SK-N-MC (cell line): Measurements from ENCODE around the gene NDUFA11.

Experiments used
- DNase-seq: peaks from one replicate; pipeline ENCODE4 v3.0.0-alpha.2; 2011; ENCODE audit warnings: low read depth, low spot score
- H3K27ac ChIP-seq: fragments of 200-600 bp; sonication (generic); 2 replicates; pipeline ENCODE4 v1.5.1; 2016; ENCODE audit warnings: mixed run types
- H3K36me3 ChIP-seq: fragments of 200-600 bp; sonication (generic); 2 replicates; pipeline ENCODE4 v1.6.1; 2017; ENCODE audit warnings: antibody characterized with exemption, low read length, mixed read lengths; ENCODE audit not compliant: insufficient read depth
- H3K4me3 ChIP-seq: fragments of 200-600 bp; sonication (generic); 2 replicates; pipeline ENCODE4 v1.5.1; 2016
- H3K9ac ChIP-seq: fragments of 200-600 bp; sonication (generic); 2 replicates; pipeline ENCODE4 v1.8.0; 2017; ENCODE audit warnings: mixed run types, mixed read lengths; ENCODE audit not compliant: insufficient read length
- H3K9me3 ChIP-seq: fragments of 200-600 bp; sonication (generic); 2 replicates; pipeline ENCODE4 v1.6.1; 2017; ENCODE audit warnings: low read depth, mild to moderate bottlenecking, antibody characterized with exemption, low read length, moderate library complexity, mixed read lengths
- EZH2 ChIP-seq: fragments of 200-600 bp; sonication (generic); IDR thresholded peaks from one replicate; pipeline ENCODE4 v1.6.1; 2017; ENCODE audit warnings: antibody characterized with exemption
- FOXP2 ChIP-seq: optimal IDR thresholded peaks from 2 replicates; pipeline ENCODE3; 2011; ENCODE audit warnings: mild to moderate bottlenecking, moderate library complexity; ENCODE audit not compliant: insufficient read depth; ENCODE audit errors: extremely low read length, control extremely low read depth
- POLR2AphosphoS5 ChIP-seq: IDR thresholded peaks from 2 replicates; pipeline ENCODE4 v1.6.1; 2012; ENCODE audit warnings: mild to moderate bottlenecking, low read depth, low read length, borderline replicate concordance

Gene NDUFA11

DNA sequence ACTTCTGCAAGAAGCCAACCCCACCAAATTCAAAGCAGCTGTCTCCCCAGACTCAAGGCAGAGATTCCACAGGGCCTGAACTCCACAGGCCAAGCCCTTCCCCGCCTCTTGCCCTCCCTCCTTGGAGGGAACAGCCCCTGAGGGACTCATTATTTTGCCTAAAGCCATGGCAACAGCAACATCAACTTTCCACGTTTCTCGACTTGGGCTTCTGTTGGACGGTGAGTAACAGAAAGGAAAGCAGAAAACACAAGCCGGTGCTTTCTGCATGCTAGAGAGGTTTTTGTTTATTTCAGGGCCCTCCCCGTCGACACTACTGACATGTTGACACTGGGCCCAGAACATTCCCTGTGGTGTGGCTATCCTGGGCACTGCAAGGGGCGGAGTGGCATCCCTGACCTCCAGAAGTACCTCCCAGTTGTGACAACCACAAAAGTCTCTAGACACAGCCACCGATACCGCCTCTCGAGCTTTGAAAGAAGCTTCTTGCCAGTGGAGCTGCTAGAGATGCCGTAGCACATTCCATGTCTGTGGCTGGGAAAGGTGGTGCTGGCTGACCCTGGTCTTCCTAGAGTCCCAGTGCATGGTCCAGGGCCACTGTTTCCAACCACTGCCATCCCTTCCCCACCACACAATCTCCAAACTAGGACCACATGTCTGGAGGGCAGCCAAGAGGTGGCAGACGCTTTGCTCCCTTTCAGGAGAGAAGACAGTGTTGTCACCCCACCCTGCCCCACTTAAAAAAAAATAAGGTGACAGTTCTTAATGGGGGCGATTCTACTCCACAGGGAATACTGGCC lies 23.3 kb upstream of the NDUFA11 start:
- no peak for TF ChIP-seq POLR2AphosphoS5
- no peak for TF ChIP-seq EZH2
- TF ChIP-seq FOXP2: no peak
- Histone ChIP-seq H3K9me3 (no peaks in the 10 kb centered on the region), H3K9ac (no peak overlapping the region), H3K4me3 (no peak overlapping the region), H3K27ac (no peak overlapping the region), H3K36me3 (peaks cover 86% of the 10 kb centered on the region)
- DNase-seq: no peak

DNA sequence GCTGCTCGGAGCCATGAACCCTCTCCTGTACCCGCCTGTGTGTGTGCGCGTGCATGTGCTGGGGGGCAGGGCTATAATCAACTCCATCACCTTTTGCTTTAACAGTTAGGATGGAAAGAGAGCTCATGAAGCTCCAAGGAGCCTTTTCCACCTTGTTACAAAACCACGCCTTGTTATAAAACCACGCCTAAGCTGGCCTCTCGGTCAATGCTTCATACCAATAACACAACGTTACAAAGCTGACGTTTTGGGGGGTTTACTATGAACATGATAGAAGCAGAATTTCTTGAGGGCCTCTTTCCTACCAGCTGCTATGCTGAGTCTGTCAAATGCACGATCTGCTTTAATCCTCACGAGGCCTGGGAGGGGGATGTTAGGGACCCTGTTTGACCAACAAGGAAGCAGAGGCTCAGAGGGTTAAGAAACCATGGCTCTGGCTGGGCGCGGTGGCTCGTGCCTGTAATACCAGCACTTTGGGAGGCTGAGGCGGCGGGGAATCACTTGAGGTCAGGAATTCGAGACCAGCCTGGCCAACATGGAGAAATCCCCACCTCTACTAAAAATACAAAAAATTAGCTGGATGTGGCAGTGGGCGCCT lies 22.3 kb upstream of the NDUFA11 start:
- Histone ChIP-seq H3K9me3 (no peaks in the 10 kb centered on the region), H3K36me3 (peaks cover 87% of the 10 kb centered on the region)
- TF ChIP-seq FOXP2: no peak
- no peak for TF ChIP-seq POLR2AphosphoS5
- TF ChIP-seq EZH2: no peak

DNA sequence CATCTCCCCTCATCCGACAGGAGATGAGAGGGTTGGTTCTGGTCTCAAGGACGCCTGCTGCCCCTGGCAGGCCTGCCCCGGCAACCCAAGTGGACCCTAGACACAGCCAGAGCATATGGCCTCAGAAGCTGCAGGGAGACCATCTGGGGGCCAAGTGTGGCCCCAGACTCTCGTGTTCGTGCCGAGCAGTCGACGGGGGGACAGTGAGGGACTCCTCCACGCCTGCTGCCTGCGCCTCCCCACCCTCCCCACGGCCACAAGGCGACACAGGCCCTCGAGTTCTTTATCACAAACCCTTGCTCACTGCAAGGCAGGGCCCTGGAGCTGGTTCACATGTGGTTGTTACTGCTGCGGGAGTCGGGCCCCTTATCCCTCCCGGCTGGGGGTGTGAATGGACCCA lies 19.8 kb upstream of the NDUFA11 start:
- Histone ChIP-seq H3K4me3 (no peak overlapping the region), H3K27ac (no peak overlapping the region), H3K9ac (no peak overlapping the region), H3K36me3 (peaks cover 78% of the 10 kb centered on the region; the same call in 1 of the 2 replicates), H3K9me3 (no peaks in the 10 kb centered on the region)
- TF ChIP-seq POLR2AphosphoS5 (no peak), FOXP2 (no peak), EZH2 (no peak)
- DNase-seq: no peak

More for the DNA sequence above, 22.3 kb upstream of the NDUFA11 start:
- no peak for DNase-seq
- Histone ChIP-seq H3K9ac (no peak overlapping the region), H3K27ac (no peak overlapping the region), H3K4me3 (no peak overlapping the region)

DNA sequence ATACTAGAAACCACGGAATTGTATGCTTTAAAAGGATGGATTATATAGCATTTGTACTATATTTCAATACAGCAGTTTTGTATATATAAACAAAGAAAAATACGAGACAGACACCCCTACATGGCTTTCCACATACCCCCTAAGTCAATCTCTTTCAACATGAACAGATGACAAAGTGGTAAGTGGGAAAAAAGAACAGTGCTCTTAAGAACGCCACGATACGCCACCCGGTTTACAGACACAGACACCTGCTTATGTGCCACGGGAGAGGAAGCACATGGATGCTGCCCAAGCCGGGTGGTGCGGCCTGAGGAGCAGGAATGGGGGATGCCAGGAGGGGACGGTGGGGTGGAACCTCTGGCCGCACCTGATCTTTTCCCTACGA lies 18.6 kb upstream of the NDUFA11 start:
- no peak overlapping the region for H3K9ac ChIP-seq

DNA sequence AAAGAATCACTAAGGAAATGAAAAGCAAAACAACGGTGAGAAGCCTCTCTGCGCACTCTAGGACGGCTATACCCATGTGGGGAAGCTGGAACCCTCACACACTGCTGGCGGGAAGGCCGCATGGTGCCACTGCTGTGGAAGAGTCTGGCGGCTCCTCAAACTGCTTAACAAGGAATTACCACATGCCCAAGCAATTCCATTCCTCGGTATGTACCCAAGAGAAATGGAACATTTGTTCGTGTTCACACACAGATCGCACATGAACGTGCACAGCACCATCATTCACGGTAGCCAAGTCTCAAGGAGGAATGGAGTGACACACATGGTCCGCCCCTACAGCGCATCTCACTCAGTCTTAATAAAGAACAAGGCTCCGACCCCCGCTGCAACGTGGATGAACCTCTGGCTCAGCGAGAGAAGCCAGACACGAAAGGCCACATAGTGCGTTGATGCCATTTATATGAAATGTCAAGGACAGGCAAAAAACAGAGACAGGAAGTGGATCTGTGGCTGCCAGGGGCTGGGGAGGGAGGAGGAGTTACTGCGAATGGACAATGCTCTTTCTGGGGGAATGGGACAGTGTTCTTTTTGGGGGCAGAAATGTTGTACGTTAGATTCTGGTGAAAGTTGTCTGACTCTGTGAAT lies 18.0 kb upstream of the NDUFA11 start:
- DNase-seq: no peak
- H3K9me3 ChIP-seq: no peaks in the 10 kb centered on the region
- peaks cover 75% of the 10 kb centered on the region; the same call in 1 of the 2 replicates for H3K36me3 ChIP-seq
- H3K4me3 ChIP-seq: no peak overlapping the region
- H3K27ac ChIP-seq: no peak overlapping the region
- TF ChIP-seq FOXP2 (no peak), EZH2 (no peak), POLR2AphosphoS5 (no peak)
- no peak overlapping the region for H3K9ac ChIP-seq

More for the DNA sequence above, 18.6 kb upstream of the NDUFA11 start:
- Histone ChIP-seq H3K27ac (no peak overlapping the region), H3K36me3 (peaks cover 75% of the 10 kb centered on the region; the same call in 1 of the 2 replicates), H3K9me3 (no peaks in the 10 kb centered on the region), H3K4me3 (no peak overlapping the region)
- no peak for DNase-seq
- no peak for TF ChIP-seq POLR2AphosphoS5
- TF ChIP-seq EZH2: no peak
- no peak for TF ChIP-seq FOXP2

DNA sequence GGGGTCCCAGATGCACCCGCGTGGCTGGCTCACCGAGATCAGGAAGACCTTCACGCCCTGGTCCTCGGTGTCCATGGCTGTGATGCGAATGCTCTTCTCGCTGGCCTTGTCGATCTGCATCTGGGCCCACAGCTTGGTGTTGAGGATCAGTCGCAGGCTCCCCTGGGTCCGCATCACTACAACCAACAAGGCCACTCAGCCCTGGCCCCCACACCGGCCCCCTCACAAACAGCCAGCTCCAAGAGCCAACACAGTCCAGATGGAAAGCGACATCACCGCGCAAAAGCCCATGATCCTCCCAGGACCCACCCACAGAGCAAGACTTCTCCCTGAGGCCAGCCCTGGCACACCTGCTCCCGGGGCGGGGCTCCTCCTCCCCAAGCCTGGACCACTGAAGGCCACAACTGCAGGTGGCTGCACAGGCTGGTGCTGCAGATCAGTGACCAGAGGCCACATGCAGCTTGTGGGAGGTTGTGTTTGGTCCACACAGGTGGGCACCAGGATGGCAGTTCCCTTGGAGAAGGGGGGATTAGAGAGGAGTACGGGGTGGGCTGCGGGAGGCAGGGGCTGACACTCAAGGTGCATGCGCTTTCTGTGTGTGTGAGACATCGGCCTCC lies 15.0 kb upstream of the NDUFA11 start:
- DNase-seq: no peak
- no peak for TF ChIP-seq POLR2AphosphoS5
- no peak for TF ChIP-seq EZH2
- no peak for TF ChIP-seq FOXP2
- Histone ChIP-seq H3K9ac (no peak overlapping the region), H3K4me3 (no peak overlapping the region), H3K9me3 (no peaks in the 10 kb centered on the region), H3K27ac (no peak overlapping the region), H3K36me3 (peaks cover 50% of the 10 kb centered on the region; the same call in 1 of the 2 replicates)

DNA sequence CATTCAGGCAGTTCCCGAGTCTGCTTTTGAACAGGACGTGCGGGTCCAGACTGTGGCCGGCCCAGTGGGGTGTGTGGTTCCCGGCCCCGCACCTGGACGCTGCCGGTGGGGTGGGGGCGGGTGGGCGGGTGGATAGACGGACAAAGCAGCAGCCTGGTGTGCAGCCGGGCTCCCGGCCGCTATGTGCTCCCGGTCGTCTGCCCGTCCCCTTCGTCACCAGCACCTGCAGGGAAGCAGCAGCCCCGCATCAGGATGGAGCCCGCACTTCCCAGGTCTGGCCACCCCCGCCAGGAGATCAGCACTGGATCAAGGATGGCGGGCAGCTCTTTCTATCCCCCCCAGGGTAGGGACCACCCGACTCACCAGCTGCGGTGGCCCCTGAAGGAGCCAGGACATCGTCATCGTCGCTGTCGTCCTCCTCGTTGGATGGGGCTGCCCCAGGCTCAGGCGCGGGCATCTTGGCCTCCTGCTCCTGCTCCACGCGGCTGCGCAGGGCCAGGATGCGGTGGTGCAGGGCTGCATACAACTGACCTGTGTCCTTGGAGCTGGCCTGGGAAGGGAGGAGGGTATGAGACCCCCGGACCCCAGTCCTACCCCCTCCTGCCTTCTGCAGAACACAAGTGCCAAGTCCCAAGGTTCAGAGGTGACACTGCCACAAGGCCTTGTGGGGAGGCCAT lies 14.0 kb upstream of the NDUFA11 start:
- TF ChIP-seq FOXP2 (no peak), EZH2 (no peak), POLR2AphosphoS5 (no peak)
- Histone ChIP-seq H3K27ac (no peak overlapping the region), H3K9me3 (no peaks in the 10 kb centered on the region), H3K36me3 (peaks cover 42% of the 10 kb centered on the region; the same call in 1 of the 2 replicates), H3K9ac (no peak overlapping the region), H3K4me3 (no peak overlapping the region)
- no peak for DNase-seq

DNA sequence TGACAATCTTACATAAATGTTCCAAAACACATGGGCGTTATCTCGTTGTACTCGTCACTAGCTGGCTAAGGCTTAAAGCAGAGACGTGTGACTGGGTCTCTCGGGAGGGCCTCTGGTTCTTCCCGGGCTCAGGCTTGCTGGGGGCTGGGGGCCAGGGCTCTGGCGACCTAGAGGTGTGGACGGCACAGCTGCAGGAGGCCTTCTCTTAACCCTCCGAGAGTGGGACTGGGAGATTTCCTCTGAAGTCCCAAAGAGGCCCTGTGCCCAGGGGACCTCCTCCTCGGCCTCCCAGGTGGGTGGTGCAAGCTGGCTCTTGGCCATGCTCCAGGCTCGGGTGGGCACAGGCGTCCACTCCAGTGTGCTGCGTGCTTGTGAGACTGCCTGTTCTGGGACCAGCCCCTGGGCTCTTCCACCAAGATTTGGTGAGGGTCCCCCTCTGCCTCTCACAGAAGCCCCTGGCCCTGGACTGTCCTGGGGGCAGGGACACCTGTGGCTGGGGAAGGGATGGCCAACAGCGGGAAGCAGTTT lies 12.7 kb upstream of the NDUFA11 start:
- H3K36me3 ChIP-seq: peaks cover 35% of the 10 kb centered on the region; the same call in 1 of the 2 replicates
- no peak overlapping the region for H3K9ac ChIP-seq
- H3K4me3 ChIP-seq: no peak overlapping the region
- H3K27ac ChIP-seq: no peak overlapping the region
- DNase-seq: no peak
- H3K9me3 ChIP-seq: no peaks in the 10 kb centered on the region
- TF ChIP-seq FOXP2 (no peak), EZH2 (no peak)
